ENCODE results near the gene SYCE3.

SYCE3 gene

GRCh38 chr22:50504369-50505211, 58.1 kb downstream of the SYCE3 start:
- in situ Hi-C loops (cut with MboI; ENCODE audit: low sequenced_read_pairs), result no loop called here

GRCh38 chr22:50503475-50504145, 59.1 kb downstream of the SYCE3 start:
- in situ Hi-C loops (cut with MboI; ENCODE audit: low sequenced_read_pairs), result no loop called here

DNA sequence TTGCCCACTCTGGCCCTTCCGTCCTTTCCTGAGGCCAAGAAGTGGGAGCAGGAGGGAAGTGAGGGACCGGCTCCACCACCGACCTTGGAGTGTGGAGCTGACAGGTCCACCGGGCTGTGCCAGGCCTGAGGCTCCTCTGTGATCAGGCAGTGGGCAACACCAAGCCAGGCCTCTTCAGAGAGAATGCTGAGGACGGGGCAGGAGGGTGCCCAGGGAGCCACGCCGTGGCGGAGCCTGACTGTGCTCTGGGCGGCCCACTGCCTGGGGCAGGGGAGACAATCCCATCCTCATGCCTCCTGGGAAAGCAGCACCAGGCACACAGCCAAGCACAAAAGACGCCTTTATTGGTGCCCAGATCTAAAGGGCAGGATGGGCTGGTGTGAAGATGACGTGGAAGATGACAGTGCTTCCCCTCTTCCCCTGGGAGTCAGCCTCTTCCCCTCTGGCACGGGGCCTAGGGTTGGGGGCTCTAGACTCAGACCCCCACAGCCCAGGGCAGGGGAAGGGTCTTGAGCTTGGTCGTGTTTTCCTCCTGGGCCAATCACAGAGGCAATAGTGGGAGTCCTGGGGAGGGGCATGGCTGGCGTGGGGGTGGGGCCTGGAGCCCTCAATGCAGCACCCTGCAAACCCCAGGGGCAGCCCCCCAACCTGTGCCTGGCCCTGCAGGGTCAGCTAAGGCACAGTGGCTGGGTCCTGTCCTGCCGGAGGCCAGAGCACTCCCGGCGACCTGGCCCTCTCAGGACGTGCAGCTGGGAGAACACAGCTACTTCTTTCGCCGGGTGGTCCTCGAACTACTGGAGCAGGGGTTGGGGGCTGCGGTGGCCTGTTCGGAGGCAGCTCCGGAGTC, 59.9 kb downstream of the SYCE3 start:
- in situ Hi-C loops (cut with MboI; ENCODE audit: low sequenced_read_pairs), result no loop called here

DNA sequence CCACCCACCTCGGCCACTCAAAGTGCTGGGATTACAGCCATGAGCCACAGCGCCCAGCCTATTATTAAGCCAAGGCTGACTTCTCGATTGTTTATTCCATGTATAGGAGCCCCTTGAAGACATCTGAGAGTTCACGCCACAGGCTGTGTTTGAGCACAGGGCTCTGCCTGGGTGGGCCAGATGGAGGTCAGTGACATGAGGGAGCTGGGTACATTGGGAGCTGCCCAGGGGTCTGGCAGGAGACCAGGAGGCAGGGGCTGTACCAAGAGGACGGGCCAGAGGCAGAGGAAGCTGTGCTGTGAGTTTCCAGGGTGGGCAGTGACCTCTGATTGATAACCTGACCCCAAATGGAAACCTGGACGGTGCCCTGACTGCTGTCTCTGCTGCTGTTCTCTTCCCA, 60.6 kb downstream of the SYCE3 start:
- in situ Hi-C loops (cut with MboI; ENCODE audit: low sequenced_read_pairs), result no loop called here
